Mesenchymal stem cell (in vitro differentiated cells and primary cell): Measurements from ENCODE around the gene PDXDC1.
"Not testable (repeated sequence)": the region's sequence is repeated elsewhere in the genome, so short reads cannot be mapped to it uniquely, and the experiment has no call there.

ENCODE experiments used
- DNase-seq: peaks from one replicate; pipeline ENCODE4 v3.0.0-alpha.2; 2013
- H2AFZ ChIP-seq: one replicate; pipeline ENCODE4 v1.6.1; 2013; ENCODE audit warnings: low read depth, mild to moderate bottlenecking, control low read depth, inconsistent platforms, low read length, moderate library complexity
- H2AK5ac ChIP-seq: 2 replicates; pipeline ENCODE4 v1.6.1; 2013; ENCODE audit warnings: low read length, moderate library complexity, mild to moderate bottlenecking, inconsistent platforms; ENCODE audit not compliant: severe bottlenecking
- H2BK120ac ChIP-seq: one replicate; pipeline ENCODE4 v1.6.1; 2013; ENCODE audit warnings: low read depth, mild to moderate bottlenecking, inconsistent platforms, low read length, moderate library complexity
- H2BK12ac ChIP-seq, 2 experiments: one replicate each; pipeline ENCODE4 v1.6.1; 2013; ENCODE audit warnings: inconsistent platforms in 2 of 2, low read length in 2 of 2, mild to moderate bottlenecking in 2 of 2, moderate library complexity in 2 of 2, control low read depth in 1 of 2
- H2BK15ac ChIP-seq: one replicate; pipeline ENCODE4 v1.6.1; 2013; ENCODE audit warnings: mild to moderate bottlenecking, low read depth, inconsistent platforms; ENCODE audit not compliant: poor library complexity, severe bottlenecking
- H2BK5ac ChIP-seq: 2 replicates; pipeline ENCODE4 v1.6.1; 2013; ENCODE audit warnings: low read depth, mild to moderate bottlenecking, low read length, control low read depth, inconsistent platforms; ENCODE audit not compliant: poor library complexity, severe bottlenecking
- H3K14ac ChIP-seq, 2 experiments: one replicate each; pipeline ENCODE4 v1.6.1; 2013; ENCODE audit warnings: inconsistent platforms in 2 of 2, low read length in 2 of 2, control low read depth in 1 of 2, mild to moderate bottlenecking in 1 of 2, moderate library complexity in 1 of 2
- H3K18ac ChIP-seq, 2 experiments: one replicate each; pipeline ENCODE4 v1.6.1; 2013; ENCODE audit warnings: inconsistent platforms in 2 of 2, low read length in 2 of 2, control low read depth in 1 of 2, low read depth in 1 of 2, mild to moderate bottlenecking in 1 of 2
- H3K23ac ChIP-seq, 2 experiments: one replicate each; pipeline ENCODE4 v1.6.1; 2013; ENCODE audit warnings: inconsistent platforms in 2 of 2, low read length in 2 of 2, mild to moderate bottlenecking in 2 of 2, moderate library complexity in 2 of 2, control low read depth in 1 of 2
- H3K27ac ChIP-seq: 2 replicates; pipeline ENCODE4 v1.5.1; 2013; ENCODE audit warnings: mild to moderate bottlenecking, moderate library complexity, low read length, control low read depth, inconsistent platforms; ENCODE audit not compliant: poor library complexity, severe bottlenecking
- H3K27me3 ChIP-seq, 2 experiments: 2 replicates each; pipeline versions ENCODE4 v1.6.1 to v1.7.0; 2013; ENCODE audit warnings: low read length in 2 of 2, mild to moderate bottlenecking in 2 of 2, moderate library complexity in 2 of 2, control low read depth in 1 of 2, inconsistent platforms in 1 of 2; ENCODE audit not compliant: control insufficient read depth in 1 of 2, insufficient read depth in 1 of 2
- H3K36me3 ChIP-seq, 2 experiments: 2 replicates each; pipeline versions ENCODE4 v1.6.1 to v1.7.0; 2013; ENCODE audit warnings: low read length in 2 of 2, control low read depth in 1 of 2, inconsistent platforms in 1 of 2, low read depth in 1 of 2, mild to moderate bottlenecking in 1 of 2; ENCODE audit not compliant: insufficient read depth in 2 of 2, control insufficient read depth in 1 of 2
- H3K4ac ChIP-seq, 2 experiments: one replicate each; pipeline ENCODE4 v1.6.1; 2013; ENCODE audit warnings: inconsistent platforms in 2 of 2, low read length in 2 of 2, mild to moderate bottlenecking in 2 of 2, moderate library complexity in 2 of 2, control low read depth in 1 of 2, low read depth in 1 of 2
- H3K4me1 ChIP-seq: 2 replicates; pipeline ENCODE4 v1.6.1; 2013; ENCODE audit warnings: low read depth, low read length, control low read depth; ENCODE audit not compliant: control insufficient read depth, insufficient read depth
- H3K4me2 ChIP-seq: 2 replicates; pipeline ENCODE4 v1.6.1; 2013; ENCODE audit warnings: low read length, mild to moderate bottlenecking, inconsistent platforms; ENCODE audit not compliant: poor library complexity, severe bottlenecking
- H3K4me3 ChIP-seq, 2 experiments: 2 replicates each; pipeline versions ENCODE4 v1.5.1 to v1.7.0; 2013; ENCODE audit warnings: low read length in 2 of 2, mild to moderate bottlenecking in 2 of 2, control low read depth in 1 of 2, low read depth in 1 of 2; ENCODE audit not compliant: insufficient read depth in 1 of 2
- H3K79me1 ChIP-seq: replicated peaks from 2 replicates; pipeline ENCODE4 v1.6.1; 2013; ENCODE audit warnings: mild to moderate bottlenecking, control low read depth, low read length, inconsistent platforms; ENCODE audit not compliant: poor library complexity, severe bottlenecking
- H3K9ac ChIP-seq: 2 replicates; pipeline ENCODE4 v1.7.0; 2013; ENCODE audit warnings: mild to moderate bottlenecking, low read length, moderate library complexity
- H3K9me3 ChIP-seq: 2 replicates; pipeline ENCODE4 v1.7.0; 2013; ENCODE audit warnings: mild to moderate bottlenecking, low read length; ENCODE audit not compliant: control insufficient read depth
- H4K8ac ChIP-seq: one replicate; pipeline ENCODE4 v1.6.1; 2013; ENCODE audit warnings: inconsistent platforms, mild to moderate bottlenecking, low read length, moderate library complexity
- H4K91ac ChIP-seq: one replicate; pipeline ENCODE4 v1.6.1; 2013; ENCODE audit warnings: mild to moderate bottlenecking, low read length, inconsistent platforms
- WGBS: methylation state at CpG from one replicate; pipeline ENCODE4 v1.1.7; 2013; ENCODE audit warnings: mixed read lengths; 5-methylcytosine and 5-hydroxymethylcytosine counted together

Gene PDXDC1

DNA sequence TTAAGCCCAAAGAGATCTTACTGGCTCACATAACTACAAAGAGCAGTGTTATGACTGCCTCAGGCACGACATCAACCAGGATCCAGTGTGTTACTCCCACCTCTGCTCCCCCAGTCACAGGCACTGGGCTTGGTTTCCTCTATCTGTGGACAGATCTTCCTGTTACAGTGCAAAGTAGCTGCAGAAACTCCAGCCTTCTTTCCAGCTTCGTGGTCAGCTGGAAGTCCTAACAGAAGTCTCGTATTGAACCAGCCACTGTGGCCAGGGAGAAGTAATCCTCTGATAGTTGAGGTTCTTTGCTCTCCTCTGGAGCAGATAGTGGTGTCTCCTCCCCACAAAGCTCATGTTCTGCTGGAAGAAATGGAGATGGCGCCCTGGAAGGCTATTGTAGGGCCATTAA lies 41.5 kb downstream of the PDXDC1 start:
- not testable (repeated sequence) for H2BK5ac ChIP-seq, H3K4me2 ChIP-seq, H3K4me1 ChIP-seq, H3K27me3 ChIP-seq, H2BK15ac ChIP-seq, H3K9me3 ChIP-seq, H2AFZ ChIP-seq
- H3K36me3 ChIP-seq = peaks cover 36 to 37% of the 10 kb centered on the region in 2 experiments
- H3K27ac ChIP-seq = peak overlapping the region; percentile 46
- H3K4ac ChIP-seq = peak overlapping the region in 1 of 2 experiments; percentile 83
- peak overlapping the region in 1 of 2 experiments; percentile 59 for H2BK12ac ChIP-seq
- peak overlapping the region; percentile 3 for H2BK120ac ChIP-seq
- peak overlapping the region; percentile 28 to 64 for H3K18ac ChIP-seq
- peaks cover 16% of the 10 kb centered on the region for H3K79me1 ChIP-seq
- H4K91ac ChIP-seq = peak overlapping the region; percentile 47
- peak overlapping the region; percentile 79 for H3K9ac ChIP-seq
- H4K8ac ChIP-seq = peak overlapping the region; percentile 69
- H3K23ac ChIP-seq = peak overlapping the region in 1 of 2 experiments; percentile 60
- H3K4me3 ChIP-seq = peak overlapping the region in 1 of 2 experiments; percentile 32
- DNase-seq = peak; percentile 71
- peak overlapping the region; percentile 21 for H2AK5ac ChIP-seq
- WGBS = 78% methylated on average over 3 of the region's 4 CpGs
- peak overlapping the region in 1 of 2 experiments; percentile 94 for H3K14ac ChIP-seq

- H3K23ac ChIP-seq, H3K4me1 ChIP-seq: not testable (repeated sequence)
Observed at GRCh38 chr16:15016951-15017580, 42.2 kb downstream of the PDXDC1 start.

GRCh38 chr16:15021429-15021828 lies 46.6 kb downstream of the PDXDC1 start:
- not testable (repeated sequence) for H4K91ac ChIP-seq, H2BK12ac ChIP-seq, H2BK15ac ChIP-seq, H3K4me3 ChIP-seq, H3K4me1 ChIP-seq, H3K4me2 ChIP-seq, H2BK5ac ChIP-seq, H3K14ac ChIP-seq, H2BK120ac ChIP-seq, H3K23ac ChIP-seq, H4K8ac ChIP-seq, H2AFZ ChIP-seq, H3K27me3 ChIP-seq, H3K4ac ChIP-seq, H3K9me3 ChIP-seq, H2AK5ac ChIP-seq
- peaks cover 36 to 55% of the 10 kb centered on the region in 2 experiments for H3K36me3 ChIP-seq
- peak overlapping the region; percentile 50 for H3K9ac ChIP-seq
- peak overlapping the region; percentile 36 for H3K27ac ChIP-seq
- WGBS = 4% methylated on average over 7 of the region's 7 CpGs
- H3K18ac ChIP-seq = peak overlapping the region in 1 of 2 experiments; percentile 55
- peak; percentile 96 for DNase-seq
- H3K79me1 ChIP-seq = peaks cover 19% of the 10 kb centered on the region

More at GRCh38 chr16:15016951-15017580, 42.2 kb downstream of the PDXDC1 start:
- DNase-seq = peak; percentile 90
- H3K18ac ChIP-seq, H2BK120ac ChIP-seq, H3K4ac ChIP-seq, H2BK12ac ChIP-seq, H3K4me3 ChIP-seq, H2BK15ac ChIP-seq, H4K91ac ChIP-seq, H2AFZ ChIP-seq, H4K8ac ChIP-seq, H3K9me3 ChIP-seq, H2AK5ac ChIP-seq, H3K14ac ChIP-seq, H2BK5ac ChIP-seq, H3K27me3 ChIP-seq, H3K4me2 ChIP-seq: not testable (repeated sequence)
- Histone ChIP-seq H3K27ac (peak overlapping the region; percentile 34), H3K9ac (peak overlapping the region; percentile 79), H3K36me3 (peaks cover 35 to 37% of the 10 kb centered on the region in 2 experiments), H3K79me1 (peaks cover 16% of the 10 kb centered on the region)
- 13% methylated on average over 4 of the region's 4 CpGs for WGBS

GRCh38 chr16:15022194-15022593 lies 47.4 kb downstream of the PDXDC1 start:
- not testable (repeated sequence) for H3K23ac ChIP-seq, H2BK15ac ChIP-seq, H3K14ac ChIP-seq, H3K27me3 ChIP-seq, H3K9ac ChIP-seq, H4K91ac ChIP-seq, H3K4me3 ChIP-seq, H3K9me3 ChIP-seq, H2BK120ac ChIP-seq, H3K4me2 ChIP-seq, H2AK5ac ChIP-seq, H3K27ac ChIP-seq, H2BK5ac ChIP-seq, H2AFZ ChIP-seq, H3K4me1 ChIP-seq, H4K8ac ChIP-seq
- Histone ChIP-seq H3K79me1 (peaks cover 22% of the 10 kb centered on the region), H3K36me3 (peaks cover 37 to 57% of the 10 kb centered on the region in 2 experiments), H3K18ac (peak overlapping the region in 1 of 2 experiments; percentile 75), H2BK12ac (peak overlapping the region; percentile 75 to 90), H3K4ac (peak overlapping the region in 1 of 2 experiments; percentile 49)
- DNase-seq = peak; percentile 64
- 36% methylated on average over 3 of the region's 4 CpGs for WGBS
